MCF 10A (cell line): ENCODE measurements around the gene KIDINS220. TPM values are rescaled to one million over a fixed set of nuclear protein-coding genes. Genes with fewer than 3 reads are reported as not detected.

Source experiments
- BruUV-seq: library from RNA; stranded (reverse); fragments of 400-500 nt; replicated peaks from 2 replicates; lab custom pipeline; 2021; lab: Mats Ljungman, UMichigan
- CTCF ChIA-PET: fragments of 300-600 bp; sonication (Branson Sonifier 250); formaldehyde crosslinking; extraction: SDS; loops from one replicate; lab custom pipeline; 2021; ENCODE audit warnings: antibody characterized with exemption, inconsistent platforms; lab: Yijun Ruan, JAX
- POLR2A ChIA-PET: fragments of 300-600, 350-650 bp; sonication (Branson Sonifier 250); formaldehyde crosslinking; extraction: SDS; loops from one replicate; lab custom pipeline; 2020; ENCODE audit warnings: antibody characterized with exemption, inconsistent platforms; lab: Yijun Ruan, JAX
- DNase-seq: peaks from one replicate; pipeline ENCODE4 v3.0.0-alpha.2; 2018; ENCODE audit not compliant: unreplicated experiment
- H3K27ac Mint-ChIP-seq: one replicate; pipeline ENCODE4 v1.8.0; 2022; ENCODE audit warnings: mild to moderate bottlenecking, low read depth, mixed read lengths; ENCODE audit not compliant: unreplicated experiment
- H3K27me3 Mint-ChIP-seq: one replicate; pipeline ENCODE4 v1.8.0; 2022; ENCODE audit warnings: mixed read lengths; ENCODE audit not compliant: insufficient read depth, unreplicated experiment
- H3K36me3 Mint-ChIP-seq: one replicate; pipeline ENCODE4 v1.8.0; 2022; ENCODE audit warnings: mild to moderate bottlenecking, moderate library complexity, mixed read lengths; ENCODE audit not compliant: insufficient read depth, unreplicated experiment
- H3K4me1 Mint-ChIP-seq: one replicate; pipeline ENCODE4 v1.8.0; 2022; ENCODE audit warnings: mixed read lengths; ENCODE audit not compliant: insufficient read depth, unreplicated experiment
- H3K4me3 Mint-ChIP-seq: one replicate; pipeline ENCODE4 v1.8.0; 2022; ENCODE audit warnings: mild to moderate bottlenecking, moderate library complexity, mixed read lengths; ENCODE audit not compliant: unreplicated experiment
- H3K9me3 Mint-ChIP-seq: one replicate; pipeline ENCODE4 v1.8.0; 2022; ENCODE audit warnings: mixed read lengths; ENCODE audit not compliant: unreplicated experiment
- intact Hi-C: fragments of 100-400 bp; cut with micrococcal nuclease; formaldehyde crosslinking; loops from 2 replicates; pipeline ENCODE4 v1.14.1; 2022
- total RNA-seq: library from RNA; stranded (reverse); gene quantifications from 2 replicates; pipeline ENCODE4 v1.2.3, GENCODE V29; 2022
- TF ChIP-seq, protein P1 (sequence below): fragments of 200-600 bp; IDR thresholded peaks from one replicate; pipeline ENCODE4 v1.8.0; 2022; ENCODE audit warnings: antibody characterized with exemption, mild to moderate bottlenecking; ENCODE audit not compliant: unreplicated experiment

The KIDINS220 gene
- total RNA-seq, 1 experiment from 2014 or later = 41.8 TPM

DNA sequence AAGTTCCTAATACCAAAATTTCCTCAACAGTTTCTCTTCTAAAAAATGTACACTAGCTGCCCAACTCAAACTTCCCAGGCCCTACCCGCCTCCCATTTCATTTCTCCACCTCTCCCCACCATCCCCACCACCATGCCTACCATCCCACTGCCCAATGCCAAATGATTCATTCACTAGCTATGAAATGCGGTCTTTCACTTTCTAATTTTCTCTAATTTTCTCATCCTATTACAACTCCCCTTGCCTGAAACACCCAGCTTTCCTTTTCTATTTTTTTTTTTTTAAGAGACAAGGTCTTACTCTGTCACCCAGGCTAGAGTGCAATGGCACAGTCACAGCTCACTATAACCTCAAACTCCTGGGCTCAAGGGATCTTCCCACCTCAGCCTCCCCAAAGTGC lies 38.4 kb downstream of the KIDINS220 start:
- BruUV-seq = no TSS peak
- peaks cover 14% of the 10 kb centered on the region for H3K4me1 Mint-ChIP-seq
- peak overlapping the region; percentile 8 for H3K27ac Mint-ChIP-seq
- no peaks in the 10 kb centered on the region for H3K27me3 Mint-ChIP-seq
- peaks cover 56% of the 10 kb centered on the region for H3K36me3 Mint-ChIP-seq
- intact Hi-C loops = no loop called here
- TF ChIP-seq, protein P1, sequence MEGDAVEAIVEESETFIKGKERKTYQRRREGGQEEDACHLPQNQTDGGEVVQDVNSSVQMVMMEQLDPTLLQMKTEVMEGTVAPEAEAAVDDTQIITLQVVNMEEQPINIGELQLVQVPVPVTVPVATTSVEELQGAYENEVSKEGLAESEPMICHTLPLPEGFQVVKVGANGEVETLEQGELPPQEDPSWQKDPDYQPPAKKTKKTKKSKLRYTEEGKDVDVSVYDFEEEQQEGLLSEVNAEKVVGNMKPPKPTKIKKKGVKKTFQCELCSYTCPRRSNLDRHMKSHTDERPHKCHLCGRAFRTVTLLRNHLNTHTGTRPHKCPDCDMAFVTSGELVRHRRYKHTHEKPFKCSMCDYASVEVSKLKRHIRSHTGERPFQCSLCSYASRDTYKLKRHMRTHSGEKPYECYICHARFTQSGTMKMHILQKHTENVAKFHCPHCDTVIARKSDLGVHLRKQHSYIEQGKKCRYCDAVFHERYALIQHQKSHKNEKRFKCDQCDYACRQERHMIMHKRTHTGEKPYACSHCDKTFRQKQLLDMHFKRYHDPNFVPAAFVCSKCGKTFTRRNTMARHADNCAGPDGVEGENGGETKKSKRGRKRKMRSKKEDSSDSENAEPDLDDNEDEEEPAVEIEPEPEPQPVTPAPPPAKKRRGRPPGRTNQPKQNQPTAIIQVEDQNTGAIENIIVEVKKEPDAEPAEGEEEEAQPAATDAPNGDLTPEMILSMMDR = no peak
- no peak overlapping the region for H3K4me3 Mint-ChIP-seq
- ChIA-PET POLR2A (no interaction called here), CTCF (interaction anchor here (0.6 kb wide), 1 partner anchor 12 kb away, joined by 3 read pairs; no protein-coding TSS in a partner anchor)
- DNase-seq = no peak
- H3K9me3 Mint-ChIP-seq = no peaks in the 10 kb centered on the region

DNA sequence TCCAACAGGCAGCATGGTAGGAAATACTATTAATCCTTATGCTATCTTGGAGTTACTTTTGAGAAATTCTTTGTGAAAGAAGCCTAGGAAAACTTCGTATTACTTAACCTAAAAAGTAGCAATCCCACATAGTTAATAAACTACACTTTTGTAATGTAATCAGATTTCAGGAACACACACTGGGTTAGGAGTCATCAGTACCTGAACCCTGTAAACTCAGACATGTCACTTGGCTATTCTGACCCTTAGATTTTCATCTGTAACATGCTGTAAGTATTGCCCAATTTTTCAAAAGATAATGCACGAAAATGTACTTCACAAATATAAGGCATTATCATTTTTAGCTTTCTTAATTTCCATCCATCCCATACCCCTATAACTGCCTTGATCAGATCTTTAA lies 39.0 kb downstream of the KIDINS220 start:
- TF ChIP-seq, protein P1 = no peak
- intact Hi-C loops = no loop called here
- Mint-ChIP-seq H3K4me1 (peaks cover 10% of the 10 kb centered on the region), H3K4me3 (no peak overlapping the region), H3K36me3 (peaks cover 60% of the 10 kb centered on the region), H3K9me3 (no peaks in the 10 kb centered on the region), H3K27me3 (no peaks in the 10 kb centered on the region), H3K27ac (no peak overlapping the region)
- no TSS peak for BruUV-seq
- ChIA-PET POLR2A (no interaction called here), CTCF (no interaction called here)
- no peak for DNase-seq

DNA sequence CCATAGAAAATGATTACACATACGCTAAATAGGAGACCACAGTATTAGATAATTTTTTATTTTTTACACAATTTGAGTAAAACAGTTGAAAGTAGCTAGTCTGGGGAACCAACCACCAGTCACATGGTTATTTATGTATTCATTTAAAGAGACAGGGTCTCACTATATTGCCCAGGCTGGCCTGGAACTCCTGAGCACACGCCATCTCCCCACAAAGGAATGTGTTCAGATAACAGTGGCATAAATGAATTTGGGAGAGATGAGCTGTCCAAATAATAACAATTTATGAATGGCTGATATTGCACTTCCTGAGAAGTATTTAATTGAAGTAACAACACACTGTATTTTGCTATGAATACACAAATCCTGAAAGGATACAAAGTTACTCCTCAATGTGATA lies 39.7 kb downstream of the KIDINS220 start:
- H3K36me3 Mint-ChIP-seq = peaks cover 61% of the 10 kb centered on the region
- no peaks in the 10 kb centered on the region for H3K27me3 Mint-ChIP-seq
- no peak overlapping the region for H3K27ac Mint-ChIP-seq
- no peaks in the 10 kb centered on the region for H3K9me3 Mint-ChIP-seq
- TF ChIP-seq, protein P1 = no peak
- CTCF ChIA-PET = no interaction called here
- intact Hi-C loops = no loop called here
- DNase-seq = no peak
- no TSS peak for BruUV-seq
- H3K4me3 Mint-ChIP-seq = no peak overlapping the region
- POLR2A ChIA-PET = no interaction called here
- peaks cover 10% of the 10 kb centered on the region for H3K4me1 Mint-ChIP-seq

DNA sequence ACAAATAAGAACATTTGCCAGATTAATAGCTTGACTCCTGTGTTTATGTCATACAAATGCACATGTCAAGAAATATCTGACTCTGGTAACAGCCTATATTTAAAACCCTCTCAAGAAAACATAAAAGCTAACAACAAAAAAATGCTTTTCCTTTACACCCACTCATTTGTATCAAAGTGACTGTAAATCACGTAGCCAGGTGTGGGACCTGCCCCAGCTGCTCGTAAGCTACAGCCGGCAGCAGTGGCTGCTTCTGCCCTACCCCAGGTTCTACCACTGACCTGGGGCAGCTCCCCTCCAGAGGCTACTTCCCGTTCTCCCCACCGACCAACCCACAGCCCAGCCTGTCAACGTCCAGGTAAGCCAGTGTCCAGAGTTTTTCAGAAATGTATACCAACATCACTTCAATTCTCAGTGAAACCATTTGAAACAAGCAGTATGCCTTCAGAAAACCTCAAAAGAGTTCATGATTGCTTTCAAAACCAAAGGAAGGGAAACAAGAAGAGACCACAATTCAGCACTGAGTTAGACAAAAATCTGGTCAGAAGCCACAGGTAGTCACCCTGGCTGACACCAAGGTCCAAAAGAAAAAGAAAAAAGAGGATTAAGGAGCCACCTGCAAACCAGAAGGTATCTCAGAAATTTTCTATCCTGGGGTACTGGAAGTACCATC lies 40.4 kb downstream of the KIDINS220 start:
- POLR2A ChIA-PET = no interaction called here
- CTCF ChIA-PET = no interaction called here
- H3K4me1 Mint-ChIP-seq = peaks cover 10% of the 10 kb centered on the region
- intact Hi-C loops = no loop called here
- BruUV-seq = no TSS peak
- H3K36me3 Mint-ChIP-seq = peaks cover 54% of the 10 kb centered on the region
- H3K27me3 Mint-ChIP-seq = no peaks in the 10 kb centered on the region
- TF ChIP-seq, protein P1 = no peak
- DNase-seq = no peak
- no peak overlapping the region for H3K27ac Mint-ChIP-seq
- H3K9me3 Mint-ChIP-seq = no peaks in the 10 kb centered on the region
- H3K4me3 Mint-ChIP-seq = no peak overlapping the region
